Muscle of back (tissue), 11 donors: ENCODE measurements around the gene GABRG3. TPM values are rescaled to one million over a fixed set of nuclear protein-coding genes. Genes with fewer than 3 reads are reported as not detected.

Source experiments
- DNase-seq, 3 donors: peaks; one replicate each; pipeline versions ENCODE4 v3.0.0 to v3.0.0-alpha.2; 2013
- polyA plus RNA-seq, 10 donors: library from polyadenylated mRNA; unstranded; fragments of 120-200 nt; gene quantifications; one replicate each; pipeline ENCODE4 v1.2.1, GENCODE V29; 2013; ENCODE audit not compliant: insufficient read length in 10 of 10

GABRG3 gene
- polyA plus RNA-seq, 10 donors = 0.09 to 0.56 (median 0.37) TPM

DNA sequence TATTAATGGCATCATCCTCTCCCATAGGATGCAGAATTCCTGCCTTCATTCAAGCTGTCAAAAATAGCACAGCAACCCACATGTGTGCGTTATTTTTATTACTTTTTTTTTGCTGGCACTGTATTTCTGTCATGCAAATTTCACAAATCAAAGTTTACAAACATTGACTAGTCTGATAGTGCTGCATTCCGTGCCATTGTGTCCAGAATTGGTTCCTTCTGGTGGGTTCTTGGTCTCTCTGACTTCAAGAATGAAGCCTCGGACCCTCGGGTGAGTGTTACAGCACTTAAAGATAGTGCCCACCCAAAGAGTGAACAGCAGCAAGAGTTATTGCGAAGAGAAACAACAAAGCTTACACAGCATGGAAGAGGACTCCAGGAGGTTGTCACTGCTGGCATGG, 490.2 kb downstream of the GABRG3 start:
- DNase-seq = no peak

GRCh38 chr15:27463525-27464088, 492.6 kb downstream of the GABRG3 start:
- no peak for DNase-seq

GRCh38 chr15:27464941-27465612, 494.1 kb downstream of the GABRG3 start:
- no peak for DNase-seq

DNA sequence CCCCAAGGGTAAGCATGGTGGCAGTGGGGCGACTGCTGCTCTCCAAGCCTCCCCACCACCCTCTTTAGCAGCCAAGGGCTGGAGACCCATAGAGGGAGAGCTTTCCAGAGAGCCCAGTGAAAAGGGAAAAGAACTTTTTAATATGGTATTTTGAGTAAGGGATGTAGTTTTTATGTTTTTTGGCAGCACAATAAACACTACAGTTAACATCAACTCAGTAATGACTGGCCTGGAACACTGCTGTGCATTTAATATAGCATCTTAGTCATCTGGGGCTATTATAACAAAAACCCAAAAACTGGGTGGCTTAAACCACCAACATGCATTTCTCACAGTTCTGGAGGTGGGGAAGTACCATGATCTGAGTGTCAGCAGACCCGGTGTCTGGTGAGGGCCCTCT, 495.8 kb downstream of the GABRG3 start:
- no peak for DNase-seq

DNA sequence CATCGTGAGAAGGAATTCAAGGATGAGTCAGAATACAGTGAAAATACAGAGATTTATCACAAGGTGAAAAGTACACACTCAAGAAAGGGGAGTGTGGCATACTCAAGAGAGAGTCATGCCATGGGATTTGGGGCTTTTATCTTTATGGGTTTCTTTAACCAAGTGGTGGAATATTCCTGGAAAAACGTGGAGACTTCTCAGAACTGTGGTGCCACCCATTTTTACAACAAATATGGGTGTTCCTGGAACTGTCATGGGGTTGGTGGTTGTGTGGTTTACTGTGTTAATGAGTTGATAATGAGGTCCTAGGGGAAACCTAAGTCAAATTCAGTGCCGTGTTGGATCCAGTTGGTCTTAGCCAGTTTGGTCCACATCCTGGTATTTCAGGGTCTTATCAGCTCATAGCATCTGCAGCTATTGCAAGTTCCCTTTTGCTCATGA, 497.2 kb downstream of the GABRG3 start:
- no peak for DNase-seq

DNA sequence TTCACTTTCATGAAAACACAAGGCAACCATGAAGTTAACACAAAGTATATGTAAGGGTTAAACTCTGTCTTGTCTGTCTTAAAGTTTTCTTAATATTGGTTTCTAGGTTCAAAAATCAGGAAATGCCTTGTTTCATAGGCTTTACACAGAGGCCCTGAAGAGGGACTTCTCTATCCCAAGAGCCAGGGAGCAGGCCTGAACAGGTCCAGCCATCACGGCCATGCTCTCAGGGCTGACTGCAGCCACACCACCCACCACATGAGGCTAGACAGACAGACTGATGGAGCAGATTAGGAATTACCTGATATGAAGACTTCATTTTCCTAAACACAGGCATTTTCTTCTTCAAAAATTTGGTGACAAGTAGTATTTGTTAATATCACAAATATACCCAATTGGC, 502.9 kb downstream of the GABRG3 start:
- no peak for DNase-seq

DNA sequence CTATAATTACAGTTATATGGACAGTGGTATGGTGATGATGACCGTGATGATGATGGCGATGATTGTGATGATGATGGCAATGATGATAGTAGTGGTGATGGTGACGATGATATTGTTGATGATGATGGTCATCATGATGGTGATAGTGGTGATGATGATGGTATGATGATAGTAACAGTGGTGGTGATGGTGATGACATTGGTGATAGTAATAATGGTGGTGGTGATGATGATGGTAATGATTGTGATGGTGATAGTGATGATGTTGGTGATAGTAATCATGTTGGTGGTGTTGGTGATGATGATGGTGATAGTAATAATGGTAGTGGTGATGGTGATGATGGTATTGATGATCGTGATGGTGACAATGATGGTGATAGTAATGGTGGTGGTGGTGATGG, 504.4 kb downstream of the GABRG3 start:
- DNase-seq = no peak

DNA sequence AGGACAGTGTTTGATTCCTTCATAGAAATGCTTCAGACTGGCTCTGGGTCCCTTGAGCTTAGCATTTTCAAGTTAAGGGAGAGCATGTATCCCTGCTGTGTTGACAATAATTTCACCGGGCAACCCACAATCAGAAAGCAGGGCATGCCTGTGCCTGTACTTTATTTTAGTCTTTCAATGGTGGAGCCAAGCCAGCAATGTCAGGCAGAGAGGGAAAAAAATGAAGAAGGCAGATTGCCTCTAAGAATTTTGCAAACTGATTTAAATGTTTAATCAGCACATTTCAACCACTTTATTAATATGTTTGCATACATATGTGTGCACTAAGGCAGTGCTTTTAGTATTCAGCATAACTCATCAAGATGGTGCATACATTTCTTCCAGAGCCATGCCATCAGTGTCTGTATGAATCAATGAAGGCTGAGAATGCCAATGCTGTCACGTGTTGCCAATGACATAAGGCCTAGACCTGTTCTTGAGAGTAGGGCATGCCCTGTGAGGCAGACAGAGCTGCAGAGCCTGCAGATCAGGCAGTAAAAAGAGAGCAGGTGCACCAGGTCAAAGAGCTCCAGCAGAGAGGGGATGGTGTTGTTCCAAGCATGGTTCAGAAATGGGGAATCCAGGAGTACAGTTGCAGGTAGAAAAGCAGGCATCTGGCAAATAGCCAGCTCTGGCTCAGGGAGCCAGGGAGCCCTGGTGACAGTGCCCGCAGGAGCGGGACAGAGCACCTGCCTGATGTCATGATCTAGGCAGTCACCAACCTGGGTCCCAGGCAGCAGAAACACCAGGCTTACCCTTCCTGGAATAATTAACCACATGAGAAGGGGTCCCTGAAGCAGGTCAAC, 508.5 kb downstream of the GABRG3 start:
- DNase-seq = no peak

DNA sequence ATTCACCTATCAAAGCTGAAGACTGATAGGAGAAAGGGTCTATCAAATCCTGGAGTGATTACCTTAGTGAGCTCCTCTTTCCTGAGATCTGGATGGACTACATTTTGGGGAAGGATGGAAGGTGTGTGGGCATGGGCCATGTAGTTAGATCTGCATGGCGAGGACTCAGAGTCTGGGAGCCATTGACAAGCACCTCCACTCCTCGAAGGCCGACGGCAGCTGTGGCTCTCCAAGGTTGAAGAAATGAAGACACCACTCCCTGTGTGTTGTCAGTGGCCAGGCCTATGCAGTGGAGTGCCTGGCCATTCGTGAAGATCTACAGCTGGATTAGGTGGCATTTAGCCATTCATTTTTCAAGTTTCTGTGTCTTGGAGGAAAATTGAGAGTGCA, 509.2 kb downstream of the GABRG3 start:
- DNase-seq = no peak

DNA sequence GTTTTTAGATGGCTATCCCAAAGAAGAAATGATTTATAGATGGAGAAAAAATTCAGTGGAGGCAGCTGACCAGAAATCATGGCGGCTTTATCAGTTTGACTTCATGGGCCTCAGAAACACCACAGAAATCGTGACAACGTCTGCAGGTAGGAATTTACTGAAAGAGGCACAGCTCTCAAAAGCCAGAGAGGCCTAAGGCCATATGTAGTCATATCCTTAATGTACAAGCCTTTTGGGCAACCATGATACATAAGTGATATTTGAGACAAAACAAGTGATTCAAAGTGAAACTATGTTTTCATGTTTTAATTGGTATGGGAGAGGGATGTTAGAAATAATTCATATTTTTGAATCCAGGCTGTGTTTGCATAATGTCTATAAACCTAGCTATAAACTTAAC, 509.7 kb downstream of the GABRG3 start:
- no peak for DNase-seq

GRCh38 chr15:27481768-27482167, 510.8 kb downstream of the GABRG3 start:
- DNase-seq = no peak

DNA sequence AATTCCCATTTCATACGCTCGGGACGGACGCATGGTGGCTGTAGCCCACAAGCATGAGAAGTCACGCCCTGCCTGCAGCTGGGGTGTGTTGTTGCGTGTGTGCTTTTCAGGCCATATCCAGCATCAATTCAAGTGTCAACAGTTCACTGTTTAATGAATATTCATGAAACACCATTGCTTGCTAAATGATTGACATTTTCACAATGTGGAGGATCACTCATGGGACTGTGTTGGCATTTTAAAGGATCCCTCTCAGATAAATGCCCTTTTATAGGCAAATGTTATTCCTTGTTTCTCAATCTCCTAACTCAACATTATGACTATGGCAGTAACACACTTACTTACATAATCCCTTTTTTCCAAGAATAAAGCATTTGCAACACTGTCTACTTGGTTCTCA, 511.3 kb downstream of the GABRG3 start:
- DNase-seq = no peak

GRCh38 chr15:27483124-27483523, 512.1 kb downstream of the GABRG3 start:
- no peak for DNase-seq

- DNase-seq = no peak
Measured at GRCh38 chr15:27485265-27485664, 514.3 kb downstream of the GABRG3 start.

DNA sequence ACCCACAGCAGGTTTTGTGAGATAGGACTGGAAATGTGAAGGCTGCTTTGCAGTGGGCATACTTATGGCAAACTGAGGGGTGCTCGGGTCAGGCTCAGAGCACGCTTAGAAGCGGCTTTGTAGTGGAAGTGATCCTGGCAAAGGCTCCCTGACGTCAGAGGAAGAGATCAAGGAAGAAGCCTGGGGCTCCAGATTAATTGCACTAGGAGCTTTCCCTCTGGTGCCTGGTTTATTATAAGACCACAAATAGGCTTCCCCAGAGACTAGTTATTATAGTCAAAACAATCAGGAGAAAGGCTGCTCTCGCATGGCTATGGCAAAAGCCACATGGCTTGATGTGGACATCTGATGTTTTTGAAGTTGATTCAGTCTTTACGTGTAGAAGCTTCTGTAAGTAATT, 515.1 kb downstream of the GABRG3 start:
- DNase-seq = no peak

GRCh38 chr15:27486683-27487647, 516.0 kb downstream of the GABRG3 start:
- peak in 2 of 3 donors; percentile 20 to 29 for DNase-seq

DNA sequence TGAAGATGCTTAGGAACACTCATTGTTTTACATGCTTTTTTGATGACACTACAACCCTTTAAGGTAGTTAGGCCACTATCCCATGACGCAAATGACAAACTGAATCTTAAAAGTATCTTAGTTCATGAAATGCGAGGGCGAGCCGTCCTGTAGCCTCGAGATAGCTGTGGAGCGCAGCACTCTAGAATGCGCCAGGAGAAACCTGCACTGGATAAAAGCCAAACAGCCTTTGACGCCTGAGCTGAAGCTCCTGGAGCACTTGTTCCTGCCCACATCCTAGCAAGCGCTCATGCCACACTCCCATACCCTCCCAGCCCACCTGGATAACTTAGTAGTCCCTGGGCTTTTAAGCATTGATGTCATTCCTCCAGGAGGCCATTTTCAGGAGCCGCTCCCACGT, 516.9 kb downstream of the GABRG3 start:
- DNase-seq = no peak

GRCh38 chr15:27490867-27491595, 520.0 kb downstream of the GABRG3 start:
- no peak for DNase-seq

DNA sequence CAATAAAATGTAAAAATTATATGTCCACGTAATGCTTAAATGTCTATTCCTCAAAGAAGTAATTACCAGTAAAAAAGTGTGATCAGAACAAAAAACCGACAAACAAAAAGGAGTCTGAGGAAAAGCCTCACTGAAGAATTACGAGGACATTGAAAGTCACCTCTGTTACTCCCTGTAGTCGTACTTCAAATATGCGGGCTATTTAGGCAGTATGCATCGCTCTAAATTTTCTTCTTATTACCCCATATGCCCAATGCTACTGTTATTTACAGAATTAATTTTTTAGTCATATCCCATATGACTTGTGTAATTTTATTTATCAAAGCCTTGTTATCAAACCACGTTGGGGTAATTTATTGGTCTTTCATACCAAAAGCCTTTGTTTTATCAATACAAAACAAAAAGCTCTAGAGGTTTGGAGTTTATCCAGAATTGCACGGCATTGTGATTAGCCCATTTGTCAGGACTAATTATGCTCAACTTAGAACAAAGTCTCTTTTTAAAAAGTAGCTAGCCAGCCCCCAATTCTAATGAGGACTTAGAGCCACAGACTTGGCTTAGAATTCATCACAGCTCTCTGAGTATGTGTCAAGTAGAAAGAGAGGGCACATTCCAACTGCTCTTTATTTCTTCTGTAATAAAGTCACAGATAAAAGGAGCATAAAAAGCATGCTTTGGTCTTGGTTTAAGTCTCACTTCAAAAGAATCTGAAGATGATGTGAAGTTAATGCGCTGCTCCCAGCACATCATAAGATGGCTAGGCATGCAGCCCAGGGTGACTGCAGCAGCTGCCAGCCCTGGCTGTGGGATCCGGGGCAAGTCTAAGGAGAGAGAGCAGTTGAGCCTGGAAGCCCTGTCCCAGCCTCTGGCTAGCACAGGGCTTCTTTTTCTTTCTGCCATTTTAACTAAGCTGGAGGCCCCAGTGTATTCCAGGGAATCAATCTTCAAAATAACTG, 521.0 kb downstream of the GABRG3 start:
- DNase-seq = peak; percentile 19 to 58 (median 31)

DNA sequence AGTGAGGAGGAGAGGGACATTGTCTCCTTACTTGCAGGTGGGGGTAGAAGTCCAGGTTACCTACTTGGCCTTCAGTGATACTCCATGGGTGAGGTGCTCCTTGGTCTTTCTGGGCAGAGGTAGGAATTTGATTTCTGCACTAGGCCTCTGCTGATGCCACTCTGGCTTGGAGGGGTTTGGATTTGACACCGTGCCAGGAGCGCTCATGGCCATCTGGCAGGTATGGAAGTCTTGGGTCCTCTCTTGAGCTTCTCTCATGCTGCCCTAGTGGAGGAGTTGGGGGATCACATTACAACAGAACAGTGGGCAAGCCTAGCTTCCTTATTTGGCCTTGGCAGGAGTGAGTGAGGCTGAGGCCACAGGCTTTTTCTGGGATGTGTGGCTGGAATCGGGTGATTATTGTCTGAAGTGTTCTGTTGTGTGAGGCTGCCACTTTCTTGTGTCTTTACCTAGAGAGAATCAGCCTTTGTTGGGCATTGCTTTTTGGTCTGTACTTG, 525.0 kb downstream of the GABRG3 start:
- DNase-seq = no peak
